ENCODE measurements around the gene NCBP1. TPM values are rescaled to one million over a fixed set of nuclear protein-coding genes. Genes with fewer than 3 reads are reported as not detected.

Gene NCBP1
- total RNA-seq, 1 experiment from 2014 or later = 59.7 TPM

DNA sequence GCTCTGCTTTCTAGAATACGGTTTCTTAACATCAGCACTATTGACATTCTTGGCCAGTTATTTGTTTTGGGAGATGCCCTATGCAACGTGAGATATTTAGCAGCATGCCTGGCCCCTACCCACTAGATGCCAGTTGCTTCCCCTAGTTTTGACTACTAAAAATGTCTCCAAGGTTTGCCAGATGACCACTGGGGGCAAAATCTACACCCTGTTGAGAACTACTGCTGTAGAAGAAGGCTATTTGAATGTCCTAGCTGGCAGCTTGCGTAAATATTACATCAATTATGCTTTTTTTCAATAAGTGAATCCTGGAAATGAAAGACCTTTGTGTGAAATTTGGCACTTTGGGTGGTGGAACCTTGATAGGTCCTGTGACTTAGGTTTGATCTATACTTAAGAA is 5.0 kb downstream of the NCBP1 start:
- no peaks in the 10 kb centered on the region for H3K27me3 ChIP-seq (replicated peaks; ENCODE audit: control insufficient read depth, insufficient read depth, low read length)
- peak in 1 of 2 experiments; percentile 11 for DNase-seq
- Mint-ChIP-seq H3K4me1 (ENCODE audit: low read depth, unreplicated experiment) (peaks cover 9% of the 10 kb centered on the region), H3K36me3 (ENCODE audit: insufficient read depth, unreplicated experiment) (peaks cover 26% of the 10 kb centered on the region), H3K4me3 (ENCODE audit: unreplicated experiment) (no peak overlapping the region), H3K9me3 (ENCODE audit: unreplicated experiment) (no peaks in the 10 kb centered on the region), H3K27me3 (ENCODE audit: insufficient read depth, unreplicated experiment) (no peaks in the 10 kb centered on the region), H3K27ac (ENCODE audit: unreplicated experiment) (no peak overlapping the region)
- no peaks in the 10 kb centered on the region for H3K9me3 ChIP-seq
- ChIA-PET CTCF (no interaction called here), POLR2A (no interaction called here)
- H3K36me3 ChIP-seq (ENCODE audit: control insufficient read depth, insufficient read depth, low read length) = no peaks in the 10 kb centered on the region
- TF ChIP-seq, protein P1, sequence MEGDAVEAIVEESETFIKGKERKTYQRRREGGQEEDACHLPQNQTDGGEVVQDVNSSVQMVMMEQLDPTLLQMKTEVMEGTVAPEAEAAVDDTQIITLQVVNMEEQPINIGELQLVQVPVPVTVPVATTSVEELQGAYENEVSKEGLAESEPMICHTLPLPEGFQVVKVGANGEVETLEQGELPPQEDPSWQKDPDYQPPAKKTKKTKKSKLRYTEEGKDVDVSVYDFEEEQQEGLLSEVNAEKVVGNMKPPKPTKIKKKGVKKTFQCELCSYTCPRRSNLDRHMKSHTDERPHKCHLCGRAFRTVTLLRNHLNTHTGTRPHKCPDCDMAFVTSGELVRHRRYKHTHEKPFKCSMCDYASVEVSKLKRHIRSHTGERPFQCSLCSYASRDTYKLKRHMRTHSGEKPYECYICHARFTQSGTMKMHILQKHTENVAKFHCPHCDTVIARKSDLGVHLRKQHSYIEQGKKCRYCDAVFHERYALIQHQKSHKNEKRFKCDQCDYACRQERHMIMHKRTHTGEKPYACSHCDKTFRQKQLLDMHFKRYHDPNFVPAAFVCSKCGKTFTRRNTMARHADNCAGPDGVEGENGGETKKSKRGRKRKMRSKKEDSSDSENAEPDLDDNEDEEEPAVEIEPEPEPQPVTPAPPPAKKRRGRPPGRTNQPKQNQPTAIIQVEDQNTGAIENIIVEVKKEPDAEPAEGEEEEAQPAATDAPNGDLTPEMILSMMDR (IDR thresholded peaks at IDR 0.05; ENCODE audit: insufficient read depth in 1 of 2, low read depth in 1 of 2, low read length in 1 of 2, severe bottlenecking in 1 of 2, unreplicated experiment in 1 of 2) = peak in 1 of 2 experiments; percentile 26
- H3K4me3 ChIP-seq (ENCODE audit: low read depth, low read length) = no peak overlapping the region
- peaks cover 5% of the 10 kb centered on the region for H3K4me1 ChIP-seq
- no TSS peak for BruUV-seq (replicated peaks)
- intact Hi-C loops (cut with micrococcal nuclease; ENCODE audit: unreplicated experiment) = no loop called here

DNA sequence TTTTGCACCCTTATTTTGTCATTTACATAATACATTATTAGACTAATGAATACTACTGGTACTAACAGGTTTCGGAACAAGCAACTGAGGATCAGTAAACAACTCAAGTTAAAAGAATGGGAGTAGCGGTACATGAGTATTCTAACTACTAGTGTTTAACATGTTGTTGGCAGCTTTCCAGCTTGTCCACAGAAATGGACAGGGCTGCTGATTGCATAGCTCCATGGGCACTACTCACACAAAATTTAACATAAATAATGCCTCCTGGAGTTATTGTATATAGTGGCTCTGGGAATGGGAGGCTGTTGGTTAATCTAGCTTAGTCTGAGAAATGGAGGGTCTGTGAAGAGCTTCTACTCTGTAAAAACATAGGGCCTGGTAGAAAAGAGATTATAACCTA is 6.7 kb downstream of the NCBP1 start:
- Histone ChIP-seq H3K9me3 (no peaks in the 10 kb centered on the region), H3K4me1 (peaks cover 5% of the 10 kb centered on the region), H3K36me3 (ENCODE audit: control insufficient read depth, insufficient read depth, low read length) (no peaks in the 10 kb centered on the region), H3K27me3 (replicated peaks; ENCODE audit: control insufficient read depth, insufficient read depth, low read length) (no peaks in the 10 kb centered on the region), H3K4me3 (ENCODE audit: low read depth, low read length) (no peak overlapping the region)
- TF ChIP-seq, protein P1 (IDR thresholded peaks at IDR 0.05; ENCODE audit: insufficient read depth in 1 of 2, low read depth in 1 of 2, low read length in 1 of 2, severe bottlenecking in 1 of 2, unreplicated experiment in 1 of 2) = no peak
- POLR2A ChIA-PET = no interaction called here
- Mint-ChIP-seq H3K27me3 (ENCODE audit: insufficient read depth, unreplicated experiment) (no peaks in the 10 kb centered on the region), H3K4me1 (ENCODE audit: low read depth, unreplicated experiment) (peaks cover 9% of the 10 kb centered on the region), H3K36me3 (ENCODE audit: insufficient read depth, unreplicated experiment) (peaks cover 28% of the 10 kb centered on the region), H3K27ac (ENCODE audit: unreplicated experiment) (no peak overlapping the region), H3K4me3 (ENCODE audit: unreplicated experiment) (no peak overlapping the region), H3K9me3 (ENCODE audit: unreplicated experiment) (no peaks in the 10 kb centered on the region)
- CTCF ChIA-PET = no interaction called here
- intact Hi-C loops (cut with micrococcal nuclease; ENCODE audit: unreplicated experiment) = no loop called here
- DNase-seq = no peak
- no TSS peak for BruUV-seq (replicated peaks)

DNA sequence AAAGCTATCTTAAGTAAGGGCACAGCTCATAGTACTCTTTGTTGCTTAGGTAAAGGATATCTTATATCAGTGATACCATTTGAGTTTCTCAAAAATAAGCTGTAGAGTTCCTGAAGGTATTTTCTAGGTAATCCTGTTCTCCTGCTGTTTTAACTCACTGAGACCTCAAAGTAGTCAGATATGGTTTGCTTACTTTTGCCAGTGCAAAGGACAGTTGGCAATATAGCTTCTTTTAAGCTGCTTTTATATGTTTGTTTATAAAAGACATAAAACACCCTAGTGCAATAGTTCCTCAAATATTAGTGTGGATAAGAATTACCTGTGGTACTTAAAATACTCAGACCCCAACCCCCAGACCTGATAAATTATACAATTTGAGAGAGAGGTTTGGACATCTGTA is 12.1 kb downstream of the NCBP1 start:
- TF ChIP-seq, protein P1 (IDR thresholded peaks at IDR 0.05; ENCODE audit: insufficient read depth in 1 of 2, low read depth in 1 of 2, low read length in 1 of 2, severe bottlenecking in 1 of 2, unreplicated experiment in 1 of 2) = no peak
- Mint-ChIP-seq H3K27ac (ENCODE audit: unreplicated experiment) (no peak overlapping the region), H3K4me3 (ENCODE audit: unreplicated experiment) (no peak overlapping the region), H3K9me3 (ENCODE audit: unreplicated experiment) (no peaks in the 10 kb centered on the region), H3K36me3 (ENCODE audit: insufficient read depth, unreplicated experiment) (peaks cover 51% of the 10 kb centered on the region), H3K27me3 (ENCODE audit: insufficient read depth, unreplicated experiment) (no peaks in the 10 kb centered on the region), H3K4me1 (ENCODE audit: low read depth, unreplicated experiment) (no peaks in the 10 kb centered on the region)
- POLR2A ChIA-PET = interaction anchor here (1.6 kb wide), 1 partner anchor 12 kb away, joined by 9 read pairs; the partner anchor contains the start of genes NCBP1 and TSTD2
- Histone ChIP-seq H3K4me3 (ENCODE audit: low read depth, low read length) (no peak overlapping the region), H3K36me3 (ENCODE audit: control insufficient read depth, insufficient read depth, low read length) (no peaks in the 10 kb centered on the region), H3K4me1 (no peaks in the 10 kb centered on the region), H3K27me3 (replicated peaks; ENCODE audit: control insufficient read depth, insufficient read depth, low read length) (no peaks in the 10 kb centered on the region), H3K9me3 (no peaks in the 10 kb centered on the region)
- CTCF ChIA-PET = no interaction called here
- no TSS peak for BruUV-seq (replicated peaks)
- DNase-seq = no peak
- intact Hi-C loops (cut with micrococcal nuclease; ENCODE audit: unreplicated experiment) = no loop called here

All from Caco-2 (cell line).